K562 (cell line): ENCODE measurements around the gene COL8A2. TPM values are rescaled to one million over a fixed set of nuclear protein-coding genes. Genes with fewer than 3 reads are reported as not detected.

Experiments used
- ATAC-seq: fragments of 200-7000 bp; cut with Tn5 transposase; 3 replicates; pipeline ENCODE4 v1.9.1; 2020; ENCODE audit warnings: moderate library complexity
- BruUV-seq: library from RNA; stranded (reverse); fragments of 400-500 nt; replicated peaks from 2 replicates; lab custom pipeline; 2021; lab: Mats Ljungman, UMichigan
- CTCF ChIA-PET: fragments of 300-600 bp; formaldehyde crosslinking; extraction: SDS; loops from one replicate; lab custom pipeline; 2021; ENCODE audit warnings: low intra/inter-chr PET ratio; lab: Yijun Ruan, JAX
- POLR2A ChIA-PET: fragments of 300-600, 350-650 bp; sonication (Branson Sonifier 250); formaldehyde crosslinking; extraction: SDS; loops from one replicate; lab custom pipeline; 2021; ENCODE audit warnings: antibody characterized with exemption, inconsistent platforms; lab: Yijun Ruan, JAX
- DNase-seq, 4 experiments: peaks; one replicate each; pipeline versions ENCODE4 v3.0.0 to v3.0.0-alpha.2; 2011 to 2018; ENCODE audit warnings: low spot score in 3 of 4, mixed read lengths in 3 of 4; ENCODE audit errors: extremely low read depth in 1 of 4
- FAIRE-seq: peaks from 2 replicates; lab custom pipeline; 2011; peaks lifted over from hg19 to GRCh38; lab: Jason Lieb, UNC
- H2AFZ ChIP-seq: 2 replicates; pipeline ENCODE4 v1.6.0; 2011; ENCODE audit warnings: low read depth, low read length, control low read depth, inconsistent platforms
- H3K27ac ChIP-seq: fragments of 200-600 bp; 3 replicates; pipeline ENCODE4 v1.8.0; 2011; ENCODE audit warnings: low read depth, mild to moderate bottlenecking, control low read depth, inconsistent platforms, low read length, moderate library complexity, mixed read lengths; ENCODE audit errors: extremely low read depth
- H3K27me3 ChIP-seq, 2 experiments: fragments of 300-600 bp in 1 of 2; 2 replicates in 1 of 2; 3 replicates in 1 of 2; pipeline versions ENCODE4 v1.6.0 to v1.8.0; 2011; ENCODE audit warnings: inconsistent platforms in 2 of 2, low read length in 2 of 2, mild to moderate bottlenecking in 1 of 2, mixed read lengths in 1 of 2, moderate library complexity in 1 of 2; ENCODE audit not compliant: control insufficient read depth in 2 of 2, insufficient read depth in 2 of 2
- H3K36me3 ChIP-seq: fragments of 300-600 bp; 3 replicates; pipeline ENCODE4 v1.8.0; 2011; ENCODE audit warnings: mild to moderate bottlenecking, low read length, inconsistent platforms; ENCODE audit not compliant: control insufficient read depth, insufficient read depth
- H3K4me1 ChIP-seq, 2 experiments: fragments of 200-600 bp in 1 of 2; replicated peaks in 1 of 2; 2 replicates in 1 of 2; 3 replicates in 1 of 2; pipeline versions ENCODE4 v1.5.1 to v1.8.0; 2011; ENCODE audit warnings: inconsistent platforms in 2 of 2, low read length in 2 of 2, mild to moderate bottlenecking in 1 of 2, mixed read lengths in 1 of 2, moderate library complexity in 1 of 2; ENCODE audit not compliant: control insufficient read depth in 2 of 2, insufficient read depth in 2 of 2
- H3K4me2 ChIP-seq: 2 replicates; pipeline ENCODE4 v1.6.1; 2011; ENCODE audit warnings: low read length, control low read depth, inconsistent platforms, mixed read lengths; ENCODE audit not compliant: insufficient read depth
- H3K4me3 ChIP-seq: fragments of 200-600 bp; sonication (generic), shearing (Covaris generic); 2 replicates; pipeline ENCODE4 v1.5.1; 2016; ENCODE audit warnings: control low read depth, inconsistent platforms
- H3K79me2 ChIP-seq: fragments of 200-600 bp; 3 replicates; pipeline ENCODE4 v1.8.0; 2011; ENCODE audit warnings: low read length, inconsistent platforms; ENCODE audit not compliant: control insufficient read depth, insufficient read depth
- H3K9ac ChIP-seq, 2 experiments: 2 replicates each; pipeline versions ENCODE4 v1.6.0 to v1.6.1; 2011; ENCODE audit warnings: low read depth in 2 of 2, low read length in 2 of 2, control low read depth in 1 of 2, inconsistent platforms in 1 of 2, mild to moderate bottlenecking in 1 of 2, mixed read lengths in 1 of 2; ENCODE audit not compliant: insufficient read depth in 1 of 2
- H3K9me1 ChIP-seq: one replicate; pipeline ENCODE4 v1.6.0; 2011; ENCODE audit warnings: inconsistent platforms, mild to moderate bottlenecking, low read length, moderate library complexity; ENCODE audit not compliant: control insufficient read depth, insufficient read depth
- H3K9me3 ChIP-seq: replicated peaks from 2 replicates; pipeline ENCODE4 v1.5.1; 2011; ENCODE audit warnings: low read depth, low read length, inconsistent platforms; ENCODE audit not compliant: control insufficient read depth, insufficient read depth
- H4K20me1 ChIP-seq: replicated peaks from 2 replicates; pipeline ENCODE4 v1.6.1; 2011; ENCODE audit warnings: low read length, inconsistent platforms, mixed read lengths; ENCODE audit not compliant: control insufficient read depth, insufficient read depth
- GTF3C2 ChIP-seq: IDR thresholded peaks from 3 replicates; pipeline ENCODE4 v1.6.1; 2011; ENCODE audit warnings: borderline replicate concordance, mild to moderate bottlenecking, moderate library complexity; ENCODE audit not compliant: insufficient read length; ENCODE audit errors: extremely low read depth
- HOXB6 ChIP-seq: fragments of 250-450 bp; sonication (Bioruptor Pico); IDR thresholded peaks from 2 replicates; pipeline ENCODE4 v1.5.1; 2022; ENCODE audit warnings: mild to moderate bottlenecking, borderline replicate concordance
- MEF2A ChIP-seq: IDR thresholded peaks from 2 replicates; pipeline ENCODE4 v1.6.1; 2011; ENCODE audit warnings: low read depth, mild to moderate bottlenecking, low read length, moderate library complexity; ENCODE audit not compliant: control insufficient read depth
- MXI1 ChIP-seq: IDR thresholded peaks from 2 replicates; pipeline ENCODE4 v1.6.1; 2011; ENCODE audit warnings: low read depth, mild to moderate bottlenecking, improper control_type of control experiment, low read length
- SMARCA5 ChIP-seq: fragments of 450-650 bp; IDR thresholded peaks from 2 replicates; pipeline ENCODE4 v1.6.1; 2016
- SMARCB1 ChIP-seq: IDR thresholded peaks from 2 replicates; pipeline ENCODE4 v1.6.1; 2011; ENCODE audit warnings: improper control_type of control experiment, low read depth; ENCODE audit not compliant: insufficient read length
- WGBS: fragments of 100-300 bp; shearing (Covaris generic); methylation state at CpG from one replicate; pipeline ENCODE4 v1.1.6; 2016; ENCODE audit warnings: low coverage, mixed read lengths; ENCODE audit not compliant: insufficient coverage; ENCODE audit errors: missing lambda C conversion rate; 5-methylcytosine and 5-hydroxymethylcytosine counted together
- in situ Hi-C: fragments of 300-500 bp; cut with MboI; formaldehyde crosslinking; loops from 4 replicates; pipeline ENCODE4 v1.15.0; 2018; ENCODE audit warnings: inconsistent platforms, mixed read lengths
- intact Hi-C: fragments of 100-400 bp; cut with micrococcal nuclease; formaldehyde crosslinking; loops from 2 replicates; pipeline ENCODE4 v1.14.2; 2022
- polyA plus RNA-seq, 8 experiments: library from polyadenylated mRNA; depleted of rRNA in 4 of 8; stranded (reverse) in 5 of 8; unstranded in 3 of 8; fragments of >200 nt; fragmentation: Nextera tagmentation in 2 of 8; fragmentation: Illumina TruSeq in 1 of 8; extraction: Ambion mirVana in 2 of 8; extraction: Trizol in 1 of 8; gene quantifications; 2 replicates each; pipeline versions ENCODE4 v1.2.1 to v1.2.3, GENCODE V29; 2011 to 2014; ENCODE audit warnings: inconsistent platforms in 1 of 8, missing spikeins in 1 of 8
- total RNA-seq, 7 experiments: library from RNA; depleted of rRNA in 6 of 7; stranded (reverse); fragments of >200 nt in 6 of 7; fragmentation: Illumina TruSeq in 2 of 7; extraction: Trizol in 2 of 7; gene quantifications; 2 replicates each; pipeline versions ENCODE4 v1.2.1 to v1.2.3, GENCODE V29; 2011 to 2021; ENCODE audit warnings: low replicate concordance in 1 of 7
- TF ChIP-seq, protein P1 (sequence below): fragments of 250-450 bp; sonication (Bioruptor Pico); IDR thresholded peaks from 2 replicates; pipeline ENCODE4 v1.4.0; 2020; ENCODE audit warnings: mild to moderate bottlenecking

COL8A2 gene
- total and polyA plus RNA-seq, 9 of the 15 experiments (the other 6 are each of a cell fraction or from before 2014, with no cell fraction given), result 0.03 to 0.14 (median 0.04) TPM; not detected in 5

DNA sequence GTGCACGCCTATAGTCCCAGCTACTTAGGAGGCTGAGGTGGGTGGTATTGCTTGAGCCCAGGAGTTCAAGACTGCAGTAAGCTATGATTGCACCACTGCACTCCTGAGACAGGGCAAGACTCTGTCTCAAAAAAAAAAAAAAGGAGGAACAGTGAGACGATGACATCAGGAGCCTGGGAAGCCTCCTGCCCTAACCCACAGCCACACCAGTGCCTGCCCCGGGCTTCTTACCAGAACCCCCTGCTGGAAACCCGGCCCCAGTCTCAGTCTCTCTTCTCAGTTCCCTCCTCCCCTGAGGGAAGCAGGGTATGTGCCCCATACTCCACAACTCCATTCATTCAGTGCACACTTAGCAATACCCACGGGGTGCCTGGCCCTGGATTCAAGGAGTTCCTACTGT, 9.1 kb downstream of the COL8A2 start:
- Histone ChIP-seq H3K4me2 (no peak overlapping the region), H3K4me1 (peaks cover 0 to 24% of the 10 kb centered on the region in 2 experiments; a peak in 3 of 5 replicates), H4K20me1 (no peaks in the 10 kb centered on the region; the same call in none of the 2 replicates), H2AFZ (no peak overlapping the region), H3K9me1 (no peaks in the 10 kb centered on the region), H3K9ac (no peak overlapping the region; a peak in 1 of 4 replicates), H3K27ac (no peak overlapping the region), H3K27me3 (no peaks in the 10 kb centered on the region), H3K36me3 (no peaks in the 10 kb centered on the region), H3K4me3 (no peak overlapping the region), H3K9me3 (no peaks in the 10 kb centered on the region), H3K79me2 (no peaks in the 10 kb centered on the region)
- DNase-seq, result no peak
- ChIA-PET CTCF (no interaction called here), POLR2A (interaction anchor here (0.8 to 1.4 kb wide), 3 partner anchors 11 to 108 kb away, joined by 3 to 5 read pairs (median 4); partner anchors contain the start of gene THRAP3)
- in situ Hi-C loops (no loop called here), intact Hi-C loops (no loop called here)
- WGBS, result 34% methylated on average over 5 of the region's 5 CpGs
- BruUV-seq, result no TSS peak
- TF ChIP-seq MXI1 (no peak), SMARCA5 (no peak), MEF2A (no peak), GTF3C2 (no peak), HOXB6 (CRISPR knock-in tag) (no peak), SMARCB1 (no peak)
- TF ChIP-seq, protein P1, sequence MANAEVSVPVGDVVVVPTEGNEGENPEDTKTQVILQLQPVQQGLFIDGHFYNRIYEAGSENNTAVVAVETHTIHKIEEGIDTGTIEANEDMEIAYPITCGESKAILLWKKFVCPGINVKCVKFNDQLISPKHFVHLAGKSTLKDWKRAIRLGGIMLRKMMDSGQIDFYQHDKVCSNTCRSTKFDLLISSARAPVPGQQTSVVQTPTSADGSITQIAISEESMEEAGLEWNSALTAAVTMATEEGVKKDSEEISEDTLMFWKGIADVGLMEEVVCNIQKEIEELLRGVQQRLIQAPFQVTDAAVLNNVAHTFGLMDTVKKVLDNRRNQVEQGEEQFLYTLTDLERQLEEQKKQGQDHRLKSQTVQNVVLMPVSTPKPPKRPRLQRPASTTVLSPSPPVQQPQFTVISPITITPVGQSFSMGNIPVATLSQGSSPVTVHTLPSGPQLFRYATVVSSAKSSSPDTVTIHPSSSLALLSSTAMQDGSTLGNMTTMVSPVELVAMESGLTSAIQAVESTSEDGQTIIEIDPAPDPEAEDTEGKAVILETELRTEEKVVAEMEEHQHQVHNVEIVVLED (CRISPR knock-in tag), result no peak
- no peak for FAIRE-seq
- ATAC-seq, result no peak
